H9 (cell line): ENCODE results near the gene ZNF714. TPM values are rescaled to one million over a fixed set of nuclear protein-coding genes. Genes with fewer than 3 reads are reported as not detected.

Source experiments
- DNase-seq: peaks from one replicate; pipeline ENCODE4 v3.0.0-alpha.2; 2017
- H2AFZ ChIP-seq: one replicate; pipeline ENCODE4 v1.6.1; 2013; ENCODE audit warnings: mild to moderate bottlenecking, low read length, control low read depth, moderate library complexity
- H2AK5ac ChIP-seq: 2 replicates; pipeline ENCODE4 v1.6.1; 2013; ENCODE audit warnings: low read length, control low read depth, mixed read lengths; ENCODE audit not compliant: insufficient read length
- H2BK120ac ChIP-seq: one replicate; pipeline ENCODE4 v1.6.1; 2013; ENCODE audit warnings: low read depth, mild to moderate bottlenecking, low read length, control low read depth, inconsistent platforms; ENCODE audit not compliant: poor library complexity, severe bottlenecking
- H2BK12ac ChIP-seq: 2 replicates; pipeline ENCODE4 v1.6.1; 2013; ENCODE audit warnings: low read length, control low read depth, mixed read lengths, low read depth; ENCODE audit not compliant: insufficient read length
- H2BK15ac ChIP-seq: 2 replicates; pipeline ENCODE4 v1.6.1; 2013; ENCODE audit warnings: low read depth, low read length, control low read depth
- H2BK20ac ChIP-seq: one replicate; pipeline ENCODE4 v1.6.1; 2013; ENCODE audit warnings: low read depth, mild to moderate bottlenecking, low read length, control low read depth, inconsistent platforms; ENCODE audit not compliant: poor library complexity, severe bottlenecking
- H2BK5ac ChIP-seq: 2 replicates; pipeline ENCODE4 v1.6.1; 2013; ENCODE audit warnings: low read length, control low read depth, mixed read lengths; ENCODE audit not compliant: insufficient read length
- H3K14ac ChIP-seq: 2 replicates; pipeline ENCODE4 v1.6.1; 2013; ENCODE audit warnings: low read length, control low read depth; ENCODE audit not compliant: insufficient read depth
- H3K18ac ChIP-seq: 2 replicates; pipeline ENCODE4 v1.6.1; 2013; ENCODE audit warnings: low read depth, mild to moderate bottlenecking, mixed read lengths, low read length, control low read depth; ENCODE audit not compliant: insufficient read length
- H3K23ac ChIP-seq: 2 replicates; pipeline ENCODE4 v1.6.1; 2013; ENCODE audit warnings: low read length, control low read depth, mixed read lengths, low read depth; ENCODE audit not compliant: insufficient read length
- H3K23me2 ChIP-seq: 2 replicates; pipeline ENCODE4 v1.6.1; 2013; ENCODE audit warnings: low read depth, mild to moderate bottlenecking, mixed read lengths, low read length, control low read depth; ENCODE audit not compliant: insufficient read length, poor library complexity, severe bottlenecking
- H3K27ac ChIP-seq: 2 replicates; pipeline ENCODE4 v1.5.1; 2013; ENCODE audit warnings: low read length, control low read depth, mixed read lengths, low read depth; ENCODE audit not compliant: insufficient read length
- H3K27me3 ChIP-seq: 2 replicates; pipeline ENCODE4 v1.6.1; 2013; ENCODE audit warnings: low read length, control low read depth, inconsistent platforms; ENCODE audit not compliant: insufficient read depth
- H3K4ac ChIP-seq: 2 replicates; pipeline ENCODE4 v1.6.1; 2013; ENCODE audit warnings: low read depth, mild to moderate bottlenecking, control low read depth, inconsistent platforms, low read length, moderate library complexity
- H3K4me1 ChIP-seq: 2 replicates; pipeline ENCODE4 v1.6.1; 2013; ENCODE audit warnings: low read length, control low read depth, inconsistent platforms; ENCODE audit not compliant: insufficient read depth
- H3K4me2 ChIP-seq: 2 replicates; pipeline ENCODE4 v1.6.1; 2013; ENCODE audit warnings: low read length, control low read depth, mixed read lengths; ENCODE audit not compliant: insufficient read length, insufficient read depth
- H3K56ac ChIP-seq: 2 replicates; pipeline ENCODE4 v1.6.1; 2013; ENCODE audit warnings: low read depth, mild to moderate bottlenecking, mixed read lengths, low read length, control low read depth; ENCODE audit not compliant: insufficient read length
- H3K79me1 ChIP-seq: 2 replicates; pipeline ENCODE4 v1.6.1; 2013; ENCODE audit warnings: low read depth, mild to moderate bottlenecking, moderate library complexity, low read length, control low read depth, inconsistent platforms; ENCODE audit not compliant: insufficient read depth, poor library complexity, severe bottlenecking
- H3K79me2 ChIP-seq: 2 replicates; pipeline ENCODE4 v1.6.1; 2013; ENCODE audit warnings: low read length, control low read depth, inconsistent platforms; ENCODE audit not compliant: insufficient read depth
- H3K9ac ChIP-seq: 2 replicates; pipeline ENCODE4 v1.6.1; 2013; ENCODE audit warnings: low read length, control low read depth, mixed read lengths; ENCODE audit not compliant: insufficient read length; ENCODE audit errors: extremely low read depth
- H3K9me3 ChIP-seq: one replicate; pipeline ENCODE4 v1.6.1; 2013; ENCODE audit warnings: low read depth, low read length, inconsistent platforms; ENCODE audit not compliant: control insufficient read depth
- H3T11ph ChIP-seq: one replicate; pipeline ENCODE4 v1.6.1; 2013; ENCODE audit warnings: mild to moderate bottlenecking, low read length, control low read depth, inconsistent platforms
- H4K20me1 ChIP-seq: one replicate; pipeline ENCODE4 v1.6.1; 2013; ENCODE audit not compliant: control insufficient read depth, insufficient read length, insufficient read depth
- H4K5ac ChIP-seq: 2 replicates; pipeline ENCODE4 v1.6.1; 2013; ENCODE audit warnings: low read depth, mild to moderate bottlenecking, mixed read lengths, low read length, control low read depth; ENCODE audit not compliant: insufficient read length
- H4K8ac ChIP-seq: replicated peaks from 2 replicates; pipeline ENCODE4 v1.6.1; 2013; ENCODE audit warnings: low read length, control low read depth, mixed read lengths, low read depth; ENCODE audit not compliant: insufficient read length
- H4K91ac ChIP-seq: 2 replicates; pipeline ENCODE4 v1.6.1; 2013; ENCODE audit warnings: low read depth, mild to moderate bottlenecking, moderate library complexity, mixed read lengths, low read length, control low read depth; ENCODE audit not compliant: insufficient read length
- H3K27ac Mint-ChIP-seq, 3 experiments: 2 replicates in 2 of 3; 3 replicates in 1 of 3; pipeline ENCODE4 v1.8.0; 2020 to 2021; ENCODE audit warnings: mixed read lengths in 3 of 3, mild to moderate bottlenecking in 1 of 3, moderate library complexity in 1 of 3
- H3K27me3 Mint-ChIP-seq: 2 replicates; pipeline ENCODE4 v1.8.0; 2021; ENCODE audit warnings: low read depth, mild to moderate bottlenecking, moderate library complexity, mixed read lengths
- H3K36me3 Mint-ChIP-seq, 3 experiments: 2 replicates in 2 of 3; 3 replicates in 1 of 3; pipeline ENCODE4 v1.8.0; 2020 to 2021; ENCODE audit warnings: low read depth in 3 of 3, mixed read lengths in 3 of 3; ENCODE audit not compliant: insufficient read depth in 1 of 3
- H3K4me1 Mint-ChIP-seq, 2 experiments: 2 replicates each; pipeline ENCODE4 v1.8.0; 2020; ENCODE audit warnings: mixed read lengths in 2 of 2
- H3K4me3 Mint-ChIP-seq, 2 experiments: 2 replicates in 1 of 2; 3 replicates in 1 of 2; pipeline ENCODE4 v1.8.0; 2020 to 2021; ENCODE audit warnings: mild to moderate bottlenecking in 2 of 2, mixed read lengths in 2 of 2, moderate library complexity in 1 of 2
- H3K9me3 Mint-ChIP-seq, 2 experiments: 2 replicates in 1 of 2; 3 replicates in 1 of 2; pipeline ENCODE4 v1.8.0; 2020; ENCODE audit warnings: mild to moderate bottlenecking in 2 of 2, mixed read lengths in 2 of 2, moderate library complexity in 1 of 2
- WGBS: extraction: QIAGEN DNeasy Blood & Tissue Kit; methylation state at CpG from one replicate; pipeline ENCODE4 v1.1.7; 2013; ENCODE audit warnings: missing lambda C conversion rate, low lambda C conversion rate, mixed read lengths; ENCODE audit not compliant: insufficient read length; ENCODE audit errors: extremely low coverage; 5-methylcytosine and 5-hydroxymethylcytosine counted together
- total RNA-seq: library from RNA; stranded (reverse); gene quantifications from 2 replicates; pipeline ENCODE4 v1.2.1, GENCODE V29; 2021
- TF ChIP-seq, protein P1 (sequence below): fragments of 200-600 bp; sonication (generic); conservative IDR thresholded peaks from 3 replicates; pipeline ENCODE4 v1.8.0; 2021; ENCODE audit warnings: antibody characterized with exemption, mild to moderate bottlenecking

The ZNF714 gene
- total RNA-seq, 1 experiment from 2014 or later: 53.9 TPM

DNA sequence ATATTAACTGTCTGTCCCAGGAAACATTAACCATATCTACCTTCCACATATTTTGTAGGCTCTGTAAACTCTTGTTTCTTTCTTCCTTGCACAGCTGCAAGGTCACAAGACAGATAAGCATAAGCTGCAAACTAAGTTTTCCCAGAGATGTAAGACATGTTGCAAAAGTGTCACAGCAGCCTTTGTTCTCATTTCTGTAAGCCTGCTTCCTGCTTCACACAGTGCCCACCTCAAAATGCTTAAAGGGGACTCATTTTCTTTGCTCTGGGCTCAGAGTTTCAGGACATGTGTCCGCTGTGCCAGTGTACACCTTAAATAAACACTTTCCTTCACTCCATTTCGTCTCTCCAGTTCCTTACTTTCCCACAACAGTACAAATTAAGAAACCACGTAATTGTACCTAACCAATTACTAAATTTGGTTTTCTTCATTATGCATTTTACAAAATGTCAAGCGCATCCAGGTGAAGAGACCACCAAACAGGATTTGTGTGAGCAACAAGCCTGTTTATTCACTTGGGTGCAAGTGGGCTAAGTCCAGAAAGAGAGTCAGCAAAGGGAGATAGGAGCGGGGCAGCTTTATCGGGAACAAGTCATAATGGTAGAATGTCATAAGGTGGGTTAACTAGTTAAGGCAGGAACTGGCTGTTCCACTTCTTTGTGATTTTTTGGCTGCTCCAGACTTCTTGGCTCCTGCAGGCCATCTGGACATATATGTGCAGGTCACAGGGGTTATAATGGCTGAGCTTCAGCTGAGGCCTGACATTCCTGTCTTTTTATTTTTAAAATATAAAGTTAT is 47.1 kb downstream of the ZNF714 start:
- WGBS: no CpG with 5 or more reads among the region's 6 CpGs
- H4K20me1 ChIP-seq: no peaks in the 10 kb centered on the region
- H3K27ac ChIP-seq: no peak overlapping the region
- Mint-ChIP-seq H3K9me3 (peaks cover 2 to 10% of the 10 kb centered on the region in 2 experiments; a peak in 4 of 5 replicates), H3K36me3 (peaks cover 0 to 8% (median 3%) of the 10 kb centered on the region in 3 experiments; a peak in 4 of 7 replicates), H3K27ac (no peak overlapping the region), H3K27me3 (peaks cover 10% of the 10 kb centered on the region; the same call in 1 of the 2 replicates), H3K4me1 (peaks cover 18 to 24% of the 10 kb centered on the region in 2 experiments), H3K4me3 (no peak overlapping the region)
- H4K91ac ChIP-seq: no peak overlapping the region
- H3K27me3 ChIP-seq: no peaks in the 10 kb centered on the region
- H3K14ac ChIP-seq: no peak overlapping the region
- H2BK15ac ChIP-seq: no peak overlapping the region
- no peak overlapping the region for H3T11ph ChIP-seq
- H3K4me2 ChIP-seq: no peak overlapping the region
- no peak for DNase-seq
- H3K79me1 ChIP-seq: no peaks in the 10 kb centered on the region
- no peak overlapping the region for H4K8ac ChIP-seq
- no peak overlapping the region for H2BK12ac ChIP-seq
- TF ChIP-seq, protein P1, sequence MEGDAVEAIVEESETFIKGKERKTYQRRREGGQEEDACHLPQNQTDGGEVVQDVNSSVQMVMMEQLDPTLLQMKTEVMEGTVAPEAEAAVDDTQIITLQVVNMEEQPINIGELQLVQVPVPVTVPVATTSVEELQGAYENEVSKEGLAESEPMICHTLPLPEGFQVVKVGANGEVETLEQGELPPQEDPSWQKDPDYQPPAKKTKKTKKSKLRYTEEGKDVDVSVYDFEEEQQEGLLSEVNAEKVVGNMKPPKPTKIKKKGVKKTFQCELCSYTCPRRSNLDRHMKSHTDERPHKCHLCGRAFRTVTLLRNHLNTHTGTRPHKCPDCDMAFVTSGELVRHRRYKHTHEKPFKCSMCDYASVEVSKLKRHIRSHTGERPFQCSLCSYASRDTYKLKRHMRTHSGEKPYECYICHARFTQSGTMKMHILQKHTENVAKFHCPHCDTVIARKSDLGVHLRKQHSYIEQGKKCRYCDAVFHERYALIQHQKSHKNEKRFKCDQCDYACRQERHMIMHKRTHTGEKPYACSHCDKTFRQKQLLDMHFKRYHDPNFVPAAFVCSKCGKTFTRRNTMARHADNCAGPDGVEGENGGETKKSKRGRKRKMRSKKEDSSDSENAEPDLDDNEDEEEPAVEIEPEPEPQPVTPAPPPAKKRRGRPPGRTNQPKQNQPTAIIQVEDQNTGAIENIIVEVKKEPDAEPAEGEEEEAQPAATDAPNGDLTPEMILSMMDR: no peak
- H3K9me3 ChIP-seq: no peaks in the 10 kb centered on the region
- H3K9ac ChIP-seq: no peak overlapping the region
- no peak overlapping the region for H3K56ac ChIP-seq
- H4K5ac ChIP-seq: no peak overlapping the region
- H3K18ac ChIP-seq: no peak overlapping the region
- H2BK120ac ChIP-seq: no peak overlapping the region
- no peaks in the 10 kb centered on the region for H3K79me2 ChIP-seq
- H3K23me2 ChIP-seq: no peaks in the 10 kb centered on the region
- no peak overlapping the region for H2AFZ ChIP-seq
- no peak overlapping the region for H2BK20ac ChIP-seq
- no peak overlapping the region for H3K23ac ChIP-seq
- no peak overlapping the region for H3K4ac ChIP-seq
- no peak overlapping the region for H2AK5ac ChIP-seq
- H2BK5ac ChIP-seq: no peak overlapping the region
- H3K4me1 ChIP-seq: no peaks in the 10 kb centered on the region
